CD4-positive, alpha-beta T cell (primary cell): Measurements from ENCODE around the gene ADAMTS7. TPM values are rescaled to one million over a fixed set of nuclear protein-coding genes. Genes with fewer than 3 reads are reported as not detected.
"Not testable (repeated sequence)": the region's sequence is repeated elsewhere in the genome, so short reads cannot be mapped to it uniquely, and the experiment has no call there.

ENCODE experiments used
- ATAC-seq: fragments of 200-7000 bp; cut with Tn5 transposase; one replicate; pipeline ENCODE4 v1.10.0; 2022; ENCODE audit warnings: mild to moderate bottlenecking; ENCODE audit not compliant: poor library complexity
- CTCF ChIA-PET: fragments of 350-600 bp; sonication (Branson Sonifier 250); formaldehyde crosslinking; loops from one replicate; lab custom pipeline; 2021; ENCODE audit warnings: antibody characterized with exemption, inconsistent platforms; lab: Charles Lee
- POLR2A ChIA-PET: fragments of 350-600 bp; sonication (Branson Sonifier 250); formaldehyde crosslinking; loops from one replicate; lab custom pipeline; 2021; ENCODE audit warnings: antibody characterized with exemption, inconsistent platforms; lab: Charles Lee
- DNase-seq, 14 experiments: peaks; one replicate each; pipeline ENCODE4 v3.0.0-alpha.2; 2013 to 2020; ENCODE audit warnings: mixed read lengths in 2 of 14
- H3K27ac ChIP-seq, 2 donors: one replicate each; pipeline versions ENCODE4 v1.5.1 to v1.7.0; 2013; ENCODE audit warnings: low read length in 2 of 2, low read depth in 1 of 2, mild to moderate bottlenecking in 1 of 2
- H3K27me3 ChIP-seq, 2 experiments: 1 replicate in 1 of 2; 2 replicates in 1 of 2; pipeline versions ENCODE4 v1.6.1 to v1.7.0; 2013; ENCODE audit warnings: low read length in 2 of 2, control low read depth in 1 of 2, mild to moderate bottlenecking in 1 of 2, moderate library complexity in 1 of 2; ENCODE audit not compliant: insufficient read depth in 2 of 2, control insufficient read depth in 1 of 2
- H3K36me3 ChIP-seq: one replicate; pipeline ENCODE4 v1.6.1; 2013; ENCODE audit warnings: low read length, control low read depth; ENCODE audit not compliant: insufficient read depth
- H3K4me1 ChIP-seq: one replicate; pipeline ENCODE4 v1.6.1; 2013; ENCODE audit warnings: low read length, control low read depth; ENCODE audit not compliant: insufficient read depth
- H3K4me3 ChIP-seq: one replicate; pipeline ENCODE4 v1.5.1; 2013; ENCODE audit warnings: mild to moderate bottlenecking, low read length, moderate library complexity
- H3K9me3 ChIP-seq, 2 experiments: 1 replicate in 1 of 2; 2 replicates in 1 of 2; pipeline versions ENCODE4 v1.6.1 to v1.7.0; 2013; ENCODE audit warnings: low read length in 2 of 2, mild to moderate bottlenecking in 2 of 2, control low read depth in 1 of 2, moderate library complexity in 1 of 2; ENCODE audit not compliant: control insufficient read depth in 1 of 2, insufficient read depth in 1 of 2
- H3K27ac Mint-ChIP-seq: one replicate; pipeline ENCODE4 v1.8.0; 2020; ENCODE audit warnings: mixed read lengths
- H3K27me3 Mint-ChIP-seq: one replicate; pipeline ENCODE4 v1.8.0; 2021; ENCODE audit warnings: mixed read lengths
- H3K36me3 Mint-ChIP-seq: one replicate; pipeline ENCODE4 v1.8.0; 2021; ENCODE audit warnings: low read depth, mixed read lengths
- H3K4me1 Mint-ChIP-seq: one replicate; pipeline ENCODE4 v1.8.0; 2021; ENCODE audit warnings: low read depth, mixed read lengths
- H3K4me3 Mint-ChIP-seq: one replicate; pipeline ENCODE4 v1.8.0; 2020; ENCODE audit warnings: mild to moderate bottlenecking, mixed read lengths
- H3K9me3 Mint-ChIP-seq: one replicate; pipeline ENCODE4 v1.8.0; 2020; ENCODE audit warnings: mixed read lengths
- CTCF ChIP-seq: fragments of 200-600 bp; IDR thresholded peaks from one replicate; pipeline ENCODE4 v1.8.0; 2022; ENCODE audit warnings: antibody characterized with exemption, mild to moderate bottlenecking
- intact Hi-C, 2 experiments: fragments of 100-400 bp; cut with DNase I in 1 of 2; cut with micrococcal nuclease in 1 of 2; formaldehyde crosslinking; loops; one replicate each; pipeline versions ENCODE4 v1.15.1 to v1.9.0; 2023 to 2025; cut with DNase I, micrococcal nuclease
- total RNA-seq, 174 experiments: library from RNA in 2 of 174; stranded (reverse) in 2 of 174; gene quantifications; one replicate each; pipeline ENCODE4 v1.2.3 and lab custom pipeline; 2021 to 2026

ADAMTS7 gene
- total RNA-seq, 2 experiments from 2014 or later: 0.11 to 0.30 TPM

GRCh38 chr15:78800189-78800588 lies 11.1 kb downstream of the ADAMTS7 start:
- no peak for ATAC-seq
- ChIA-PET CTCF (no interaction called here), POLR2A (no interaction called here)
- no peak overlapping the region for H3K27ac ChIP-seq
- Mint-ChIP-seq H3K27ac (no peak overlapping the region), H3K4me1 (no peaks in the 10 kb centered on the region), H3K27me3 (no peaks in the 10 kb centered on the region), H3K9me3 (no peaks in the 10 kb centered on the region), H3K36me3 (no peaks in the 10 kb centered on the region), H3K4me3 (no peak overlapping the region)
- intact Hi-C loops: no loop called here
- no peaks in the 10 kb centered on the region for H3K36me3 ChIP-seq
- no peak for DNase-seq
- no peaks in the 10 kb centered on the region for H3K27me3 ChIP-seq
- TF ChIP-seq CTCF: no peak
- no peak overlapping the region for H3K4me3 ChIP-seq
- no peaks in the 10 kb centered on the region for H3K4me1 ChIP-seq
- peaks cover 0 to 5% of the 10 kb centered on the region in 2 experiments for H3K9me3 ChIP-seq

- H3K9me3 Mint-ChIP-seq, CTCF ChIA-PET, H3K27ac Mint-ChIP-seq, H3K27me3 Mint-ChIP-seq, H3K4me3 Mint-ChIP-seq, DNase-seq, H3K36me3 ChIP-seq, H3K27me3 ChIP-seq, H3K27ac ChIP-seq, ATAC-seq, POLR2A ChIA-PET, H3K36me3 Mint-ChIP-seq, H3K4me3 ChIP-seq, intact Hi-C loops, H3K9me3 ChIP-seq, H3K4me1 ChIP-seq, H3K4me1 Mint-ChIP-seq: not testable (repeated sequence)
Measured at GRCh38 chr15:78799102-78799501, 12.2 kb downstream of the ADAMTS7 start.

- H3K27me3 ChIP-seq, H3K36me3 Mint-ChIP-seq, H3K4me1 Mint-ChIP-seq, H3K4me3 Mint-ChIP-seq, DNase-seq, POLR2A ChIA-PET, H3K36me3 ChIP-seq, intact Hi-C loops, H3K9me3 Mint-ChIP-seq, H3K9me3 ChIP-seq, H3K27me3 Mint-ChIP-seq, H3K4me3 ChIP-seq, H3K27ac Mint-ChIP-seq, H3K4me1 ChIP-seq, ATAC-seq, H3K27ac ChIP-seq, CTCF ChIA-PET: not testable (repeated sequence)
Measured at GRCh38 chr15:78798355-78798754, 12.9 kb downstream of the ADAMTS7 start.

GRCh38 chr15:78797951-78798350 lies 13.3 kb downstream of the ADAMTS7 start:
- Histone ChIP-seq H3K36me3 (no peaks in the 10 kb centered on the region), H3K27me3 (no peaks in the 10 kb centered on the region), H3K4me1 (no peaks in the 10 kb centered on the region), H3K4me3 (no peak overlapping the region), H3K27ac (no peak overlapping the region), H3K9me3 (peaks cover 0 to 5% of the 10 kb centered on the region in 2 experiments)
- POLR2A ChIA-PET: no interaction called here
- TF ChIP-seq CTCF: no peak
- ATAC-seq: no peak
- no peaks in the 10 kb centered on the region for H3K9me3 Mint-ChIP-seq
- DNase-seq: no peak
- H3K36me3 Mint-ChIP-seq: no peaks in the 10 kb centered on the region
- no peaks in the 10 kb centered on the region for H3K4me1 Mint-ChIP-seq
- no peak overlapping the region for H3K4me3 Mint-ChIP-seq
- H3K27ac Mint-ChIP-seq: no peak overlapping the region
- CTCF ChIA-PET: no interaction called here
- intact Hi-C loops: no loop called here
- no peaks in the 10 kb centered on the region for H3K27me3 Mint-ChIP-seq
